HG02588 (cell line): ENCODE measurements around the gene PMPCB.

Experiments used
- ATAC-seq: cut with Tn5 transposase; IDR thresholded peaks from one replicate; pipeline ENCODE4 v1.9.1; 2021; ENCODE audit warnings: mild to moderate bottlenecking, moderate library complexity; ENCODE audit not compliant: unreplicated experiment

Gene PMPCB

GRCh38 chr7:103325744-103326143, 28.5 kb downstream of the PMPCB start:
- ATAC-seq: no peak

- ATAC-seq: no peak
Measured at GRCh38 chr7:103336761-103337160, 39.5 kb downstream of the PMPCB start.

- ATAC-seq: no peak
Measured at GRCh38 chr7:103338864-103339263, 41.6 kb downstream of the PMPCB start.

DNA sequence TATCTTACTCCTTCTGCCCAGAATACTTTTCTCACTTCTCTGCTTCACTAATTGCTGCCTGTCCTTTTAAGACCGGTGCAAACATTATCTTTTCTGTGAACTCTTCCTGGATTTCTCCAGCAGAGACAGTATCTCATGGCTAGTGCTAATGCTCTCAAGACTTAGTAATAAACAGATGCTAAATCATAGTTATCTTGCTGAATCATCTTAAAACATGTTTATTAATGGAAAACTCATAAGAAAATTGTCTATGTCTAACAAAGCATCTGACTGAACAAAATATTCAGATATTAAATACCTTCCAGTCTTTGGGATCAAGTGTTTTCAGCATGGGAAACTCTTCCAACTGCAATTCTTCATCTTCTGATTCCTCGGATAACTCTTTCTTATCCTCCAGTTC, 44.2 kb downstream of the PMPCB start:
- ATAC-seq: no peak

DNA sequence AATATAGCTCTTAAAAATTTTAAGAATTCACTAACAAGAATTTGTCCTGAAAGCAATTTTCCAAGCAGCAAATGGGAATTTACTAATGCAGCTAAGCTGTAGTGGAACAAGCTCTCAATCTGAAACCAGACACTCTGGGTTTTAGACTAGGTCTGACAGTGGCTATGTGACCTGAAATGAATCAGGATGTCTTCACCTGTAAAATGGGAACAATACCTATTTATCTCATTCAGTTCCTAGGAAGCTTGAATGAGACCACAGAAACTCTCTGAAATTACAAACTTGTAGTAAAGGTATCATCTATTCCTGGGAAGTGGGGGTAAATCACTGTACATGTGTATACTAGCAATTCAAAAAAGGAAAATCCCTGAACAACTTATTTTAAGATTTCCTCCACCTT, 46.1 kb downstream of the PMPCB start:
- no peak for ATAC-seq

DNA sequence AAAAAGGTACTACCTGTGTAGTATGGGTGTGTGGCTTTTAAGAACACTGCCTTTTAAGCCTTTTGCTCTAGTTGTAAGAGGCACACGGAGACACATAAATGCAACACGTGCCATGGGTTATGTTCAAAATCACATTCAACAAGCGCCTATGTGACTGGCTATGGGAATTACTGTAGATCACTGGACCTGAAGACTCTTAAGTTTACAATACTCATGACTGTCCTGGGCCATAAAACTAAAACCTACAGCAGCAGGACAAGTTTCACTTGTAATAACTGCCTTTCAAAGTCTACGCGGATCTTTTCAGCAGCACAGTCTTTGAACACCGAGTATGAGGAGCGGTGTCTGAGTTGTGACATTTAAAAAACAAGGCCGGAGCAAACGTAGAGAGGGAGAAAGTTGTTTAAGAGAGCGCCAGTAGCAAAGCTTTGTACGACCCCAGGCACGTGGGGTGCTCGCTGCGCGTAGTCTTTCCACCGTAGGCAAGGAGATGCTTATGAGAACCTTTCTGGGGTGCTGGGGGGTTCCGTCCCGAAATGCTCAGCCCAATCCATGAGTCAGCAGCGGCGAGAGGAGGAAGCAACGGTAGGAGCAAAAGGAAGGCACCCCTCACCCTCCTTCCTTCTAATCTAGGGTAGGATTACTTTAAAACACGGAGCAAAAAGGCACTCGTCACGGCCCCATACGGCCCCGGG, 46.7 kb downstream of the PMPCB start:
- peak; percentile 8 for ATAC-seq

- peak; percentile 84 for ATAC-seq
Measured at GRCh38 chr7:103344453-103345149, 47.4 kb downstream of the PMPCB start, which contains the start of gene DNAJC2. TSS of gene DNAJC2 (minus strand) at chr7:103344767. CDS start at chr7:103344622, 145 bp downstream.

- ATAC-seq: no peak
Measured at GRCh38 chr7:103346396-103346795, 49.2 kb downstream of the PMPCB start.

GRCh38 chr7:103347507-103348267, 50.5 kb downstream of the PMPCB start, which contains the start of gene PSMC2:
TSS of gene PSMC2 (plus strand) at chr7:103347643. CDS start at chr7:103347712, 69 bp downstream.
- ATAC-seq: peak; percentile 70

DNA sequence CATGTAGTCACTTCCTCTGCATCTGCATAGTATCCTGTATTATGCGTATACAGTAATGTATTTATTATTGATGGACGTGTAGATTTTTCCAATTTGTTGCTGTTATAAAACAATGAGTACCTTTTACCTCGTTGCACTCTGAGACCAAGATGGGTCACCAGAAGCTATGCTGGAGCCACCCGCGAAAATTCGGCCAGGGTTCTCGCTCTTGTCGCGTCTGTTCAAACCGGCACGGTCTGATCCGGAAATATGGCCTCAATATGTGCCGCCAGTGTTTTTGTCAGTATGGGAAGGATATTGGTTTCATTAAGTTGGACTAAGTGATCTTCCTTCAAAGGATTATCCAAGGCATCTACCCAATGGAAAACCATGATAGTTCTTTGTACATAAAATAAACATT, 51.2 kb downstream of the PMPCB start:
- no peak for ATAC-seq

GRCh38 chr7:103348959-103349358, 51.7 kb downstream of the PMPCB start:
- ATAC-seq: no peak

- no peak for ATAC-seq
Measured at GRCh38 chr7:103349805-103350204, 52.6 kb downstream of the PMPCB start.
